Epithelial cell of esophagus (primary cell): ENCODE results near the gene USP25.

ENCODE experiments used
- DNase-seq: peaks from one replicate; pipeline ENCODE4 v3.0.0; 2010; ENCODE audit warnings: low read depth
- H3K4me3 ChIP-seq: 2 replicates; pipeline ENCODE4 v1.5.1; 2011; ENCODE audit warnings: mild to moderate bottlenecking, low read length, control low read depth
- CTCF ChIP-seq: IDR thresholded peaks from 2 replicates; pipeline ENCODE4 v1.5.1; 2011; ENCODE audit warnings: low read depth, mild to moderate bottlenecking, low read length, control low read depth, inconsistent platforms; ENCODE audit not compliant: insufficient read depth; ENCODE audit errors: missing control alignments

USP25 gene

GRCh38 chr21:15788847-15789523 lies 59.2 kb downstream of the USP25 start:
- TF ChIP-seq CTCF, result no peak
- H3K4me3 ChIP-seq, result no peak overlapping the region
- peak; percentile 67 for DNase-seq

- no peak for TF ChIP-seq CTCF
- no peak for DNase-seq
These were observed 63.3 kb downstream of the USP25 start for GRCh38 chr21:15793109-15793508.

GRCh38 chr21:15793550-15794235 lies 63.9 kb downstream of the USP25 start:
- TF ChIP-seq CTCF, result no peak
- DNase-seq, result no peak
- no peak overlapping the region for H3K4me3 ChIP-seq

More at GRCh38 chr21:15793109-15793508, 63.3 kb downstream of the USP25 start:
- no peak overlapping the region for H3K4me3 ChIP-seq

- no peak for DNase-seq
- no peak for TF ChIP-seq CTCF
- no peak overlapping the region for H3K4me3 ChIP-seq
These were observed 64.6 kb downstream of the USP25 start for GRCh38 chr21:15794277-15794912.

GRCh38 chr21:15795533-15795932 lies 65.8 kb downstream of the USP25 start:
- no peak for DNase-seq
- no peak overlapping the region for H3K4me3 ChIP-seq
- TF ChIP-seq CTCF, result no peak

GRCh38 chr21:15797577-15798363 lies 68.0 kb downstream of the USP25 start:
- no peak for TF ChIP-seq CTCF
- H3K4me3 ChIP-seq, result no peak overlapping the region
- DNase-seq, result no peak
